ENCODE results near the gene PRUNE2. TPM values are rescaled to one million over a fixed set of nuclear protein-coding genes. Genes with fewer than 3 reads are reported as not detected.

Gene PRUNE2
- total RNA-seq, 2 experiments from 2014 or later = 0.38 to 0.44 TPM

DNA sequence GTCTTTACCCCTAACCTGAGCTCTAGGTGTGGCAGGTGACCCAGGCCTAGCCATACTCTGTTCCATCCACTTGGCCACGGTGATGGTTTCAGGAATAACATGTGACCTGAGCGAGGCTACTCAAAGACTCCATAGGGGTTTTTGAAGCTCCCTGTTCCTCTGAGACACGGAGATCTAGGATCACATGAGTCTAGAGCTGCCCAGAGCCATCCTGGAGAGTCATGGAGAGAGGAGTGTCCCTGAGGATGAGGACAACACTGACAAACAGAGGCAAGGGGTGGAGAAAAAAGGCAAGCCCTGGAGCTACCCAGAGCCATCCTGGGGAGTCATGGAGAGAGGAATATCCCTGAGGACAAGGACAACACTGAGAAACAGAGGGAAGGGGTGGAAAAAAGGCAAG, 171.2 kb downstream of the PRUNE2 start:
- H3K4me2 ChIP-seq (ENCODE audit: low read length) = no peak overlapping the region
- no peak overlapping the region for H2AFZ ChIP-seq (ENCODE audit: low read length)
- no TSS peak for BruUV-seq (replicated peaks)
- no peak for TF ChIP-seq EZH2phosphoT487 (IDR thresholded peaks at IDR 0.05; ENCODE audit: borderline replicate concordance, low read depth, low read length)
- no peak for TF ChIP-seq CTCF (conservative IDR thresholded peaks at IDR 0.05; ENCODE audit: low read length)
- H3K79me2 ChIP-seq (ENCODE audit: insufficient read depth, low read depth, low read length) = no peaks in the 10 kb centered on the region
- no peak for DNase-seq (ENCODE audit: low spot score)
- H3K4me1 ChIP-seq (ENCODE audit: insufficient read depth, low read length, poor library complexity, severe bottlenecking) = no peaks in the 10 kb centered on the region
- ChIA-PET POLR2A (interaction anchor here (1.1 kb wide), 1 partner anchor 13 kb away, joined by 4 read pairs; no protein-coding TSS in a partner anchor), CTCF (ENCODE audit: unreplicated experiment) (no interaction called here)
- H3K4me3 ChIP-seq (ENCODE audit: low read depth, low read length, poor library complexity, severe bottlenecking) = no peak overlapping the region
- no peaks in the 10 kb centered on the region for H3K9me2 ChIP-seq (ENCODE audit: insufficient read depth, low read length)
- H3K36me3 ChIP-seq (ENCODE audit: insufficient read depth, low read length) = no peaks in the 10 kb centered on the region
- no peak overlapping the region for H3K27ac ChIP-seq (ENCODE audit: low read depth, low read length, poor library complexity, severe bottlenecking)
- intact Hi-C loops (cut with micrococcal nuclease; ENCODE audit: unreplicated experiment) = no loop called here
- no peaks in the 10 kb centered on the region for H3K9me3 ChIP-seq (ENCODE audit: low read length)
- no peaks in the 10 kb centered on the region for H4K20me1 ChIP-seq (ENCODE audit: insufficient read depth, low read length)

GRCh38 chr9:76733096-76733495, 172.8 kb downstream of the PRUNE2 start:
- Histone ChIP-seq H2AFZ (ENCODE audit: low read length) (no peak overlapping the region), H3K27ac (ENCODE audit: low read depth, low read length, poor library complexity, severe bottlenecking) (no peak overlapping the region), H3K9me3 (ENCODE audit: low read length) (no peaks in the 10 kb centered on the region), H4K20me1 (ENCODE audit: insufficient read depth, low read length) (no peaks in the 10 kb centered on the region), H3K4me2 (ENCODE audit: low read length) (no peak overlapping the region), H3K36me3 (ENCODE audit: insufficient read depth, low read length) (no peaks in the 10 kb centered on the region), H3K4me3 (ENCODE audit: low read depth, low read length, poor library complexity, severe bottlenecking) (no peak overlapping the region), H3K4me1 (ENCODE audit: insufficient read depth, low read length, poor library complexity, severe bottlenecking) (no peaks in the 10 kb centered on the region), H3K79me2 (ENCODE audit: insufficient read depth, low read depth, low read length) (no peaks in the 10 kb centered on the region), H3K9me2 (ENCODE audit: insufficient read depth, low read length) (no peaks in the 10 kb centered on the region)
- intact Hi-C loops (cut with micrococcal nuclease; ENCODE audit: unreplicated experiment) = no loop called here
- no peak for DNase-seq (ENCODE audit: low spot score)
- no TSS peak for BruUV-seq (replicated peaks)
- TF ChIP-seq EZH2phosphoT487 (IDR thresholded peaks at IDR 0.05; ENCODE audit: borderline replicate concordance, low read depth, low read length) (no peak), CTCF (conservative IDR thresholded peaks at IDR 0.05; ENCODE audit: low read length) (no peak)
- ChIA-PET CTCF (ENCODE audit: unreplicated experiment) (no interaction called here), POLR2A (interaction anchor here (0.9 kb wide), 1 partner anchor 10 kb away, joined by 4 read pairs; no protein-coding TSS in a partner anchor)

DNA sequence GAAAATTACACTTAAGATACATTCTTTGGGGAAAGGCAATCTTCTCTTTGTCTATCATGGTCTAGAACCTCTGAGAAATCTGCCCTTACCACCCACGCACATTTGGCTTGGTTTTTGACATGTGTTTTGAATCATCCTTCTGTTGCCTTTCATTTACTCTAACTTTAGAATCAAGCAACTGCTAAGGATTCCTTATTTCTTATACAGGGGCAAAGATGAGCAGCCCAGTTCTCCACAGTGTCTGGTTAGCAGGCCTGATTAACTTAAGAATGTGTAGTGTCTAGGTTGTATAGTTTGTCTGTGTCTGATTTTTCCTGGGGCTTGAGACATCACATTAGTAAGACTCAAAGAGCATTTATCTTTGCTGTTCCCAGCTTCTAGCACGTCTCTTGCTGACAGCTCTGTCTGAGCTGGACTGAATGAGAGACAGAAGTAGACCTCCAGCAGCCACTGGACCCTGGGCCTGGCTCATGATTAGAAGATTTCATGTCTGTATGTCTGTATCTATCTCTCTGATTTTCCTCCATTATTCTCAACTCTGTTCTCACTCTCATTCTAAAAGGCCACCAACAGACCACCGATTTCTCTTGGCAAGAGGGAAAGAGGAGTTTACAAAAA, 173.5 kb downstream of the PRUNE2 start:
- intact Hi-C loops (cut with micrococcal nuclease; ENCODE audit: unreplicated experiment) = no loop called here
- H3K79me2 ChIP-seq (ENCODE audit: insufficient read depth, low read depth, low read length) = no peaks in the 10 kb centered on the region
- H3K27ac ChIP-seq (ENCODE audit: low read depth, low read length, poor library complexity, severe bottlenecking) = no peak overlapping the region
- H3K9me3 ChIP-seq (ENCODE audit: low read length) = no peaks in the 10 kb centered on the region
- TF ChIP-seq CTCF (conservative IDR thresholded peaks at IDR 0.05; ENCODE audit: low read length) (no peak), EZH2phosphoT487 (IDR thresholded peaks at IDR 0.05; ENCODE audit: borderline replicate concordance, low read depth, low read length) (no peak)
- no peaks in the 10 kb centered on the region for H3K36me3 ChIP-seq (ENCODE audit: insufficient read depth, low read length)
- H4K20me1 ChIP-seq (ENCODE audit: insufficient read depth, low read length) = no peaks in the 10 kb centered on the region
- no peaks in the 10 kb centered on the region for H3K4me1 ChIP-seq (ENCODE audit: insufficient read depth, low read length, poor library complexity, severe bottlenecking)
- CTCF ChIA-PET (ENCODE audit: unreplicated experiment) = no interaction called here
- no peak overlapping the region for H2AFZ ChIP-seq (ENCODE audit: low read length)
- DNase-seq (ENCODE audit: low spot score) = no peak
- H3K9me2 ChIP-seq (ENCODE audit: insufficient read depth, low read length) = no peaks in the 10 kb centered on the region
- H3K4me2 ChIP-seq (ENCODE audit: low read length) = no peak overlapping the region
- no peak overlapping the region for H3K4me3 ChIP-seq (ENCODE audit: low read depth, low read length, poor library complexity, severe bottlenecking)
- no TSS peak for BruUV-seq (replicated peaks)
- POLR2A ChIA-PET = interaction anchor here (0.9 kb wide), 1 partner anchor 10 kb away, joined by 4 read pairs; no protein-coding TSS in a partner anchor

Data from OCI-LY7 (cell line).